HG03565 (cell line): Measurements from ENCODE around the gene IL18.
A peak's percentile ranks its signal among the peaks of the same experiment; 100 is the strongest.
"Not testable (repeated sequence)": the region's sequence is repeated elsewhere in the genome, so short reads cannot be mapped to it uniquely, and the experiment has no call there.

Experiments
- ATAC-seq: cut with Tn5 transposase; IDR thresholded peaks from one replicate; pipeline ENCODE4 v1.9.1; 2021; ENCODE audit warnings: mild to moderate bottlenecking, moderate library complexity; ENCODE audit not compliant: unreplicated experiment

The IL18 gene

DNA sequence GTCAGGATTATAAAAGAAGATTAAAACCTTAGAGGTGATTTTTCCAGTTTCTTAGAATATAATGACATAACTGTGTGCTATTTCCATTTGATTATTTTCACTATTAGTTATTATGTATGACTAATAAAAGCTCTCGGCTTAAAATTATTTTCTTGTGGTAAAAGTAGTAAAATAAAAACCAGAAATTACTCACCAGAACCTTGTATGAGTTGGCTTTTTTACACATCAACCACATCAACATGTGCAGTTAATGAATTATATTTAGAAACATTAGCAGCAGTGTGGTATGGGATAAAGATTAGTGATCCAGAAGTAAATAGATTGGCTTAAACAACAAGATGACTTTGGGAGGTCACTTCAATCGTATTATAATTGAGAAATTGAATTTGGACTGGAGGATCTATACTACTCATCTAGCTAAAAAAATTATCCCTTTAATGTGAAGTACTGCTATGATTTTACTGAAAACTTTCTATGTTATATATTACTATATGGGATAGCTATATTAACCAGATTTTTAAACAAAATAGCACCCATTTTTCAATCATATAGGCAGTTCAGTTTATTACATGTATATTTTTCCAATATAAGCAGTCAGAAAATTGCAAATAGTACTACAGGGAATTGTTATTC is 8.6 kb upstream of the IL18 start:
- ATAC-seq: peak; percentile 59

DNA sequence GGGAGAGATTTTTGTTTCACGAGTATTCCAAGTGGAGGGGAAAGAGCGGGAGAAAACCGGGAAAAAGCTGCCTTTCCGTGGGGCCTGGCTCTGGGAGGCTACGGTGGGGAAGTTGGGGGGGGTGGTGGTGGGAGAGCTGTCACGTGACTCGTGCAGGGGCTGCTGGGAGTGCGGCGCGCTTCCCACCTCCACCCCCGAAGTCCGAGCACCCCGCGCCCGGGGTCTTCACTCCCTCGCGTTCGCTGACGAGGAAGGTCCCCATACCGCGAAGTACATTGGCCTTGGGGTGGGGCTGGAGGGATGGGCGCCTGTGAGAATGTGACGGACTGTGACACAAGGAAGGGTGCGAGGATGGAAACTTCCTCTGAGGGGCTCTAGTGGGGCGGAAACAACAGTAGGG is 3.3 kb upstream of the IL18 start, which contains the start of gene TEX12:
Gene TEX12 (plus strand): TSS at position 228 of the 400 bp plus-strand sequence. CDS start 1,897 bp downstream, outside the sequence.
- no peak for ATAC-seq

DNA sequence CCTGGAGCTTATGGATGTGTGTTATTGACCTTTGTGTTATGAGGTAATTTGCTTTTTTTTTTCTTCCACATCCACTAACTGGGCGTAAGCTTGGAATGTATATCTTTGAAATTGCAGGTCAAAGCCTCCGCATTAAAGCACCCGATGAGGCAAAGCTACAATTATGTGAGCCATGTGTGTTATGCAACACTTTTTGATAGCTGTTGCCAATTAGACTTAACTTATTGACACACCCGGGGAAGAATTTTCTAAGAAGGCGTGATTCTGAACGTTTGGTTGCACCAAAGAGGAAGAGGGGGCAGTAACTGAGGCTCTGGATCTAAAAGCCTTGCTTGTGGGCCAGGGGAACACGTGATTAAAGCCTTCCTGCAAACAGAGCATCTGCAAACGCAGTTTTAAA is 2.7 kb upstream of the IL18 start:
- ATAC-seq: no peak

DNA sequence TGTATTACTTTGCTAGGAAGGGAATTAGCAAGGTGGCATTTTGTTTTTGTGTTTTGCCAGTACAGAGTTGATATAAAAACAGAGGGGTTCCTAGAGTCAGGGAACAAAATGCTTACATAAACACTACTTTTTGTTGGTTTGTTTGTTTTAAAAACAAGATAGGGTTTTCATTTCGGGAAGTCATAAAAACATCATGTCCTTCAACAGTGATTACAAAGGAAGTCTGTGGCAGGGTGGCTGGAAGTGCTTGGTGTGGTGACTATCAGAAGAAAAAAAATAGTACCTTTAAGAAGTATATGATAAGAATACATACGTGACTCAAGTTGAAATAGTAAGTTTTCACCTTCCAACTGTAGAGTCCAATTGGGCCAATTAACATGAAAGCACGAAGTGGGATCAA is 1.2 kb upstream of the IL18 start:
- no peak for ATAC-seq

DNA sequence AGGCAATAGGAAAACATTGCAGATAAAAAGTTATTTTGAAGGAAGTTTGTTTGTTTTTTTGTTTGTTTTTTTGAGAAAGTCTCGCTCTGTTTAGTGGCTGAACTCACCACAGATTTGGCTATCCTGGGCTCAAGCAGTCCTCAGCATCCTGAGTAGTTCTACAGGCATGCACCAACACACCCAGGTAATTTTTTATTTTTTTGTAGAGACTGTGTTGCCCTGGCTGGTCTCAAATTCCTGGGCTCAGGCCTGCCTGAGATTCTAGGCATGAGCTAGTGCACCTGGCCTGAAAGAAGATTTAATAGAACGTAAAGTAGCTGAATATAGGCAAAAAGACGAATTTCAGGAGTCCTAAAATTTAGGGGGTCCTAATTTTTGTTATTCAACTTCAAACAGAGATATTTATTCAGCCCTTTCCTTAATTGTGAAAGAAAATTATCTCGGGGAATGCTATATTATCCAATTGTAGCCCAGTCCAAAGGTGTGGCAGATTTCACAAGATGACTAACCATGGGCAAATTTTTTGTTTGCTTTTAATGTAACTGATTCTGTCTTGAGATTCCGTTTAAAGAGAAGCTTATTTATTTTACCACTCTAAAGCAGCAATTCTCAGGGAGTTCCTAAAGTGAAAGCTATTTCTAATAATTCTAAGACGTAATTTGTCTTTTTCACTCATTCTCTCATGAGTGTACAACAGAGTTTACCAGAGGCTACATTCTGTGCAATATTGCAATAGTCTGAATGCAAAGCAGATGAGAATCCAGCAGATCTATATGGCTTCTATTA is 940 bp downstream of the IL18 start:
- ATAC-seq: no peak

DNA sequence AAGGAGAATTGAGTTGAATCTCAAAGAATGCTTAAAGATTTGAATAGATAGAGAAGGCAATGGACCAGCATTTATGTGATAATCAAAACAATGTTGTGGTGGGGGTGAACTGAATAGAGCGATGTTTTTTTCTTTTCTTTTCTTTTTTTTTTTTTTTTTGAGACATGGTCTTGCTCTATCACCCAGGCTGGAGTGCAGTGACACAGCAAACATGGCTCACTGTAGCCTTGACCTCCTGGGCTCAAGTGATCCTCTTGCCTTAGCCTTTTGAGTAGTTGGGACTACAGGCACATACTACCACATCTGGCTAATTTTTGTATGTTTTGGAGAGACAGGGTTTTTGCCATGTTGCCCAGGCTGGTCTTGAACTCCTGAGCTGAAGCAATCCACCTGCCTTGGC is 1.7 kb downstream of the IL18 start:
- not testable (repeated sequence) for ATAC-seq

DNA sequence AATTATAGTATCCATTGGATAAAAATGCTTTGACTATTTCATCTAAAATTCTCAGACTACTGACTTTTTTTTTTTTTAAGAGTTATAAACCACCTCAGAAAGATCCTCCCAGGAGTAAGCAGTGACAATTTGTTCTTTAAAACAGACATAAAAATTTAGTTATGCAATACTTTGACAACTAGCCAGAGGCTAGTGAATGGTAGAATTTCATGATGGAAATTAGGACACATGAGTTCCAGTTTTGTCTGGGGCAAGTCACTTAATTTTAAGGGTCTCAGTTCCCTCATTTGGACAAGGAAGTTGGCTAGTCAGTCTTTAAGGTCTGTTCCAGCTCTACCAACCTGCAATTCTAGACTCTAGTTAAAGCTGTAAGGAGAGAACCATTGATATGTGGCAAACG is 2.9 kb downstream of the IL18 start:
- no peak for ATAC-seq

DNA sequence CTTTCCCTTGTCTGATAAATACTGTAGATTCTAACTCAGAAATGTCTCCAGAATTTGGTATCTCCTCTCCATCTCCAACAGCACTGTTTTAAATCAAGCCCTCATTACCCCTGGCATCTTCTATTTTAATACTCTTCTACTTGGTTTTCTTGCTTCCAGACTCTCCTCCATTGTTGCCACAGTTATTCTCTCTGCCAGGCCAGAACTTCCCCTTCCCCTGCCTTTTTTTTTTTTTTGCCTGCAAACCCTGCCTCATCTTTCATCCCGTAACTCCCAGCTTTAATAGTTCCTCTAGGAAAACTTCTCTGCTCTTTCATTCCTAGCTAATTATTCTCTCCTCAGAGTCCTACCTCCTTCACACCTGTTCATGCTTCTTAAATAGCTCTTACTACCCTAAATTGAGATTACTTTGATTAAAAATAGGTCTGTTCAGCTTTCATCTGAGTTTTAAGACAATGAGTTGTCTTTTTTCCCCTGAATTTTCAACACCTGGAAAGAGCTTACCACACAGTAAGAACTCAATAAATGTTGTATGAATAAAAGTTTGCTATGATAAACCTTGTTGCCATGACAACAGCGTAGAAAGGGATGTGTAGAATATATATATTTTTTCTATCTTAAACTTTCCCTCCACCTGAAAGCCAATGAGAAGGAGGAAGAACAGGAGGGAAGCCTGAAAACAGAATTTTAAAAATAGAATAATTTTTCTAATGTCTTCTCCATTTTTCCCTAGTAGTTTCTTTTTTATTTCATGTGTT is 3.6 kb downstream of the IL18 start:
- no peak for ATAC-seq

DNA sequence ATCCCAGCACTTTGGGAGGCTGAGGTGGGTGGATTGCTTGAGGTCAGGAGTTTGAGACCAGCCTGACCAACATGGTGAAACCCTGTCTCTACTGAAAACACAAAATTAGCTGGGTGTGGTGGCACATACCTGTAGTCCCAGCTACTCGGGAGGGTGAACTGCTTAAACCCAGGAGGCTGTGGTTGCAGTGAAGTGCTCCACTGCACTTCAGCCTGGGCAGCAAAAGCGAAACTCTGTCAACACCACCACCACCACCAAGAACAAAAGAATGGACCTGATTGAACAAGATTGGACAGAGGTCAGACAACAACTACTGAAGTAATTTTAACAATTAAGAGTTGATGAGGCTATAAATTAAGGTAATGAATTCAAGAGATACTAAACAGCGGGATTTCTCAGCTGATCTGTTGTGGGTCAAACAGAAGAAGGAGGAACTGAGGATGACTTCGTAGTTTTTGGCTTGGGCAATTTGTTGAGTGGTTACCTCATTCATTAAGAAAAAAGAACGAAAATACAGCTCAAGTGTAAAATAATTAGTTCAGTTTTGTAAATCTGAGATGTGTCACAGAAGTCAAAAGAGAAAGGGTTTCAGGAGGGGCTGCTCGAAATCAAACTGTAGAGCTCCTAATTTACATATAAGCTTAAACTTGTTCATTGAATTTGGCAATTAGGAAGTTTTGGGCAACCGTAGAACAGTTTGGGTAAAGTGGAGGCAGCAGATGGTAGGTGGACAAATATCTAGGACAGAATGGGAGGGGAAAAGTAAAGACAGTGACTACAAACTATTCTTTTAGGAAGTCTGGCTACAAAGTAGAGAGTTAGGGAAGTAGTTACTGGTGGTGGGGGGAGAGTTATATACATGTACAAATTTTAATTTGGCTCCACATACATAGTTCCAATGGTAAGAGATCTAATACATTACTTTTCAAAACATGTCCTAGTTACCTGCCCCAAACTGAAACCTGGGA is 4.5 kb downstream of the IL18 start:
- ATAC-seq: no peak

DNA sequence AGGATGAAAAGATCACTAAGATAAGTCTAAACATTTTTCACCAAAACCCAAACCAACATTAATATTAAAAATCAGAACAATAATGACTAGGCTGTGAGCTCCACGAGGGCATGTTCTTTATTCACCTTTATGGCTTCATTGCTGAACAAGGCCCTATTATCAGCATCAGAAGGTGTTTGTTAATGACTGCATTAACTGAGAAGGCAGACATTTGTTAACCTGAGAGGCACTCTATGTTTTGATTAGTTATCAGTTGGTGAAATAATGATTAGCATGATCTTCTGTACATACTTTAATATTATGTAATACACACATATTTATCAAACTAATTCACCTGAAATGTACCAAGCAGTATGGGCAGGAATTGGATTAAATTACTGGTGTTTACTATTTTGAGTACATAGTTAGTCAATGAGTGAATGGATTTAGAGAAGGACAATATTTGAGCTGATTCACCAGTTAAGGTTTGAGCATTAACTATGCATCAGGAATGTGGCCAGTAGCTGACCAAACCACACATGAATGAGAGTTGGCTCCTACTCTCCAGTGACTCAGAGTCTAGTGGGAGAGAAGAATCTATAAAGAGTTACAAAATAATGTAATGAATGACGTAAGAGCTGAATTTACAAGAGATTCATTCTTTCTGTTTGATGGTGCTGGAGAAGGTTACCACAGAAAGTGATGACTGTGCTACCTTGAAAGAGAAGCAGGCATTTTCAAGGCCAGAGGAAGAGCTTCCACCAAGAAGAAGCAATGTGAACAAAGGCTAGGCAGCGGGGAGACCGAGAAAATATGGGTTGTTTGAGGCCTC is 6.7 kb downstream of the IL18 start:
- no peak for ATAC-seq

DNA sequence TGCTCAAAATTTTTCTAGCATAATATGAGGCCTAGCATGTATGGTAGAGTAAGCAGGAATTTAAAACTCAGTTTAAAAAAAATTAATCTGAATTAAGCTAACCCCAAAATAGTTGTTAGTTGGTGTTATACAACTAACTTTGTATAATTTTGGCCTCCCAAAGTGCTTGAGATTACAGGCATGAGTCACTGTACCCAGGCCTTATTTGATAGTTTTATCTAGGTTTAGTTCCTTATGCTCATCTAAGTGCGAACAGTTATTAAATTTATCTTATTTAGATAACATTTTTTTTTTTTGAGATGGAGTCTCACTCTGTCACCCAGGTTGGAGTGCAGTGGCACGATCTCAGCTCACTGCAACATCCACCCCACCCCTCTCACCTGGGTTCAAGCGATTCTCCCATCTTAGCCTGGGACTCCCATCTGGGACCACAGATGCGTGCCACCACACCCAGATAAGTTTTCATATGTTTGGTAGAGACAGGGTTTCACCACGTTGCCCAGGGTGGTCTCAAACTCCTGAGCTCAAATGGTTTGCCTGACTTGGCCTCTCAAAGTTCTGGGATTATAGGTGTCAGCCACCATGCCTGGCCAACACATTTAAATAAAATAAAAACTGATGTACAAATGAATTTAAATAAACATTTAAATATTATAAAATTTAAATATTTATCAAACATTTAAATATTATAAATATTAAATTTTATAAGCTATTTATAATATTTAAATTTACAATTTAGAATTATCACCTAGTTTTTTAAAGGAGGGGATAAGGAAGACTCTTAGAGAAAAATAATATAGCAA is 7.5 kb downstream of the IL18 start:
- no peak for ATAC-seq

DNA sequence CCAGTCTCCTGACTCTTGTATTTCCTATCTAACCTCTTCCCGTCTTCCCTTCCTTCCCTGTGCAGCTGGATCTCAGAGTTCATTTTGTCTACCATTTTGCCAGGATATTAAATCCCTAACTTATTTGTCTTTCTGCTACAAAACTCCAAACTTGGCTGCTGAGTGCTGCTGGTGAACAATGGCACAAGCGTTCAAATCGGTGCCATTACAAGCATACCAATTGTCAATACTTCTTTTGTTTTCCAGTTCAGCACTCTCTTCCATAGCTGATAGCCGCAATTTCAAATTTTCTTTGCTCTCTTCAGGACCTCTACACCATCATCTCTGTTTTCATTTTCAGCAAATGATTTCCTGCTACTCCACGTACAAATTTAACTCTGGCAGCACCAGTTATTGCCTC is 13.4 kb downstream of the IL18 start:
- no peak for ATAC-seq

DNA sequence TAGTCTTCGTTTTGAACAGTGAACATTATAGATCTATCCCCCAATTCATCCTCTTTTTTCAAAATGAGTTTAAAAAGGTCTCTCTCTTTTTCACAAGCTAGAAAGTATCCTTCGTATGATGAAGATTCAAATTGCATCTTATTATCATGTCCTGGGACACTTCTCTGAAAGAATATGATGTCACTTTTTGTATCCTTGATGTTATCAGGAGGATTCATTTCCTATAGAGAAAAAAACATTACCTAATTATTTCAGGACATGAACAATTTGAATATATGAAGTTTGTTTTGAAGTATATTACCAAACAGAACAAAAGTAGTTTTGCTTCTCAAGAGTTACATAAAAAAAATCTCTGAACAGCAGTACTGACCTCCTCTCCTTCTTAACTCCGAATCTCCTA is 20.3 kb downstream of the IL18 start:
- ATAC-seq: no peak

DNA sequence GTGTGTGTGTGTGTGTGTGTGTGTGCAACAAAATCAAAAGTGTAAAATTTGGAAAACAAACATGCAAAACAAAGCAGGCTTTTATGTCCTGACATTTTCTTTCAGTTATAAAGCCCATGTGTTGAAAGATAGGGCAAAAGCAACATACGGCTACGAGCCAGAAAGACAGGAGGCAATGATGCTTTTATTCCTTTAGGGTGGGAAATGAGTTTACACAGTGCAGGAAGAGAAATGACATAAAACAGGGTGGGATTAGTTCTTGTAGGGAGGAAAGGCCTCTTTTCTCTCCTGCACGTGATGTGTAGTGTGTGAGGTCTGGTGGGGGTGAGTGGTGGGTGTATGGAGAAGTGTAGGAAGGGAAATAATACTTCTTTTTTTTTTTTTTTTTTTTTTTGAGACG is 29.4 kb downstream of the IL18 start:
- ATAC-seq: no peak

DNA sequence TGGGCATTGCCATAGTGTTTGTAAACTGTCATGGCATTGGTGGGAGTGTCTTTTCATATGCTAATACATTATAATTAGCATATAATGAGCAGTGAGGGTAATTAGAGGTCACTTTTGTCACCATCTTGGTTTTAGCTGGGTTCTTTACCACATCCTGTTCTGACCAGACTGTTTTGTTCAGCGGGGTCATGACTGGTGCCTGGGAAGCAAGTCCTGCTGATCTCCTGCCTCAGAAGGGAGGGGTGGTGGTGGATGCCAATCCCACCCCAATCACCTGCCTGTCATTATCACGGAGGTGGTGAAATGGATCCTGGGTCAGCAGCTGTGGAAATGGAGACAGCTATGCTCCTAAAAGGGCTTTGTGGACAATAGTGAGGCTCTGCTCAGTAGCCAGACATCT is 31.2 kb downstream of the IL18 start:
- no peak for ATAC-seq

DNA sequence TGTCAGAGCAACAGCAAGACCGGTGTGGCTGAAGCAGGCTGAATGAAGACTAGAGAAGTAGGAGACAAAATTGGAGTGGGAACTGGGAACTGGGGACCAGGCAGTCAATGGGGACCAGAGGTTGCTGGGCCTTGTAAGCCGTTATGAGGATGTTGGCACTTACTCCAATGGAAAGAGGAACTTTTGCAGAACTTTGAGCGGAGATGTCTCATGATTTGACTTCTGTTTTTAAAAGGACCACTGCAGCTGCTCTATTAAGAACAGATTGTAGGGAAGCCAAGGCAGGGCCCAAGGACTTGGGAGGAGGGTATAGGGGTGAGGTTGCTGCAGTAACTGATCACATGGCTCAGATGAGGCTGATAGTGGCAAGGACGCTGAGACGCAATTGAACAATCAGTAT is 34.2 kb downstream of the IL18 start:
- ATAC-seq: no peak

DNA sequence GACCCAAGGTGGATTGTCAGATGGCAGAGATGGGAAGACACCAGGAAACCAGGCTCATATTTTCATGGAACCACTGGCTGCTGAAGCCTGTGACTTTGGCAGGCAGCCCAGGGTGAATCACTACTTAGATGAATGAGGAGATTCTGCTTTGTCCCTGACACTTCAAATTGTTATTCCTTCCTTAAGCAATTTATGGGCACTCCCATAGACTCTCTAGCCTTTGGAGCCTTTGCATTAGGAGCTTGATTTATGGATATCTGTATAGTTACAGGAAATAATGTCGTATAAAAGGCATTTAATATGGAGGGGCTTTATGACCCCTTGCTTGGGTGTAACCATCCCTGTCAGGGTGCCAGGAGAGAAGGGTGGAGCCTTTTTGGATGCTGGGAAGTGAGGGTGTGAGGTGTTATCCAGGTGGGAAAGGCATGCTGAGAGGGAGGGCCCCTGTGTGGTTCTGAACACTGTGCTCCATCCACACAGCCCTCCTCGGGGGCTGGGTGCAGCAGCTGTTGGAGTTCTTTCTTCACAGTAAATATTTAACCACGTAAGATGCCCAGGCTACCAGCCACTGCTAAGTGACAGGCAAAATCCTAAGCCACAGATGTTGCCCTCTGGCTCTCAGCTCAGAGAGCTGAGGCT is 35.3 kb downstream of the IL18 start:
- ATAC-seq: no peak

DNA sequence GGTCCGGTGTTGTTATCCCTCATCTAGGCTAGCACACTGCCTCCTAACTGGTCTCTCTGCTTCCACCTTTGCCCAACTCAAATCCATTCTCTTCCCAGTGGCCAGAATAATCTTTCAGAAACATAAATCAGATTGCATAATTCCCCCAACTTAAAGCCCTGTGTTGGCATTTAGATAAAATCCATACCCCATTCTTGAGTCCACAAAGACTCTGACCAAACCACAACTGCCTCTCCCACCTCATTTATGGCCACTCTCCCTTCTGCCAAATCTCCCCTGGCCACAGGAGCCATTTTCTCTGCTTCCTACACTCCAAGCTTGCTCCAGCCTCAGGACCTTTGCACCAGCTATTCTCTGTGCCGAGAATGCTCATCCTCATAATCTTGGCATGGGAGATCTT is 36.8 kb downstream of the IL18 start:
- ATAC-seq: no peak

DNA sequence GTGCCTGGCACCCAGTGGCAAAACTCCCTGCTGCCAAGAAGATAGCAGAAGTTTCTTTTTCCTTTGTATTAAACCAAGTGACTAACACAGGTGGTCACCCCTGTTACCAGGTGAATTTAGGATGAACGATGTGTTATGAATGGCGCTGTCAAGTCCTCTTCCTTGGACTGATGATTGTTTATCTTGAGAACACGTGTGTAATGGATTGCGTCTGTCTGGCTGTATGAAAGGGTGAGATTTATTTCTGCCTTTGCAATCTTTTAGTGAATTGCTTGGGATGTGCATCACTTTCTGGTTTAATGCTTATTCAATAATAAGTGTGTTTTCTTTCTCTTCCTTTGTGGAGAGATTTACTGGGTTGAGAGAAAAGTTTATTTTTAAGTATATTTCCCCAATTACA is 40.8 kb downstream of the IL18 start:
- no peak for ATAC-seq
